CD8-positive, alpha-beta memory T cell (primary cell): ENCODE results near the gene TOP3B. TPM values are rescaled to one million over a fixed set of nuclear protein-coding genes. Genes with fewer than 3 reads are reported as not detected.

ENCODE experiments used
- CTCF ChIA-PET: fragments of 350-600 bp; sonication (Branson Sonifier 250); formaldehyde crosslinking; loops from one replicate; lab custom pipeline; 2021; ENCODE audit warnings: antibody characterized with exemption; lab: Charles Lee
- POLR2A ChIA-PET: fragments of 350-600 bp; sonication (Branson Sonifier 250); formaldehyde crosslinking; loops from one replicate; lab custom pipeline; 2021; ENCODE audit warnings: antibody characterized with exemption; lab: Charles Lee
- DNase-seq, 5 donors: peaks; one replicate each; pipeline versions ENCODE4 v3.0.0 to v3.0.0-alpha.2; 2020 to 2022; ENCODE audit warnings: mixed read lengths in 1 of 5
- H3K27ac ChIP-seq: one replicate; pipeline ENCODE4 v1.7.0; 2013; ENCODE audit warnings: low read depth, mild to moderate bottlenecking, low read length, moderate library complexity
- H3K27me3 ChIP-seq: 2 replicates; pipeline ENCODE4 v1.7.0; 2013; ENCODE audit warnings: low read length, mild to moderate bottlenecking; ENCODE audit not compliant: insufficient read depth, poor library complexity, severe bottlenecking
- H3K36me3 ChIP-seq: 2 replicates; pipeline ENCODE4 v1.7.0; 2013; ENCODE audit warnings: mild to moderate bottlenecking, low read length, moderate library complexity; ENCODE audit not compliant: insufficient read depth
- H3K4me1 ChIP-seq: 2 replicates; pipeline ENCODE4 v1.7.0; 2013; ENCODE audit warnings: mild to moderate bottlenecking, low read length, moderate library complexity; ENCODE audit not compliant: insufficient read depth
- H3K4me3 ChIP-seq: 2 replicates; pipeline ENCODE4 v1.7.0; 2013; ENCODE audit warnings: mild to moderate bottlenecking, low read length
- H3K9me3 ChIP-seq: 2 replicates; pipeline ENCODE4 v1.7.0; 2013; ENCODE audit warnings: mild to moderate bottlenecking, low read length
- H3K27ac Mint-ChIP-seq, 8 donors: one replicate each; pipeline ENCODE4 v1.8.0; 2020 to 2021; ENCODE audit warnings: mixed read lengths in 8 of 8, mild to moderate bottlenecking in 6 of 8, inconsistent platforms in 3 of 8, moderate library complexity in 3 of 8
- H3K27me3 Mint-ChIP-seq, 2 donors: one replicate each; pipeline ENCODE4 v1.8.0; 2020 to 2021; ENCODE audit warnings: mixed read lengths in 2 of 2, mild to moderate bottlenecking in 1 of 2, moderate library complexity in 1 of 2
- H3K36me3 Mint-ChIP-seq, 3 donors: one replicate each; pipeline ENCODE4 v1.8.0; 2020 to 2021; ENCODE audit warnings: mixed read lengths in 3 of 3, inconsistent platforms in 1 of 3, mild to moderate bottlenecking in 1 of 3
- H3K4me1 Mint-ChIP-seq, 3 donors: one replicate each; pipeline ENCODE4 v1.8.0; 2020 to 2021; ENCODE audit warnings: mixed read lengths in 3 of 3, inconsistent platforms in 1 of 3, mild to moderate bottlenecking in 1 of 3
- H3K4me3 Mint-ChIP-seq, 7 donors: one replicate each; pipeline ENCODE4 v1.8.0; 2020 to 2021; ENCODE audit warnings: mixed read lengths in 7 of 7, mild to moderate bottlenecking in 6 of 7, moderate library complexity in 4 of 7, inconsistent platforms in 2 of 7
- H3K9me3 Mint-ChIP-seq, 5 donors: one replicate each; pipeline ENCODE4 v1.8.0; 2020 to 2022; ENCODE audit warnings: mixed read lengths in 5 of 5, mild to moderate bottlenecking in 3 of 5, moderate library complexity in 2 of 5, inconsistent platforms in 1 of 5
- polyA plus RNA-seq: library from polyadenylated mRNA; unstranded; fragments of 300-500 nt; fragmentation: Illumina TruSeq; gene quantifications from one replicate; pipeline ENCODE4 v1.2.3, GENCODE V29; 2021
- total RNA-seq, 2 experiments: library from RNA; stranded (reverse); gene quantifications; one replicate each; pipeline ENCODE4 v1.2.3, GENCODE V29; 2021

Gene TOP3B
- total and polyA plus RNA-seq, 3 experiments from 2014 or later, result 17.3 to 36.9 (median 30.1) TPM

DNA sequence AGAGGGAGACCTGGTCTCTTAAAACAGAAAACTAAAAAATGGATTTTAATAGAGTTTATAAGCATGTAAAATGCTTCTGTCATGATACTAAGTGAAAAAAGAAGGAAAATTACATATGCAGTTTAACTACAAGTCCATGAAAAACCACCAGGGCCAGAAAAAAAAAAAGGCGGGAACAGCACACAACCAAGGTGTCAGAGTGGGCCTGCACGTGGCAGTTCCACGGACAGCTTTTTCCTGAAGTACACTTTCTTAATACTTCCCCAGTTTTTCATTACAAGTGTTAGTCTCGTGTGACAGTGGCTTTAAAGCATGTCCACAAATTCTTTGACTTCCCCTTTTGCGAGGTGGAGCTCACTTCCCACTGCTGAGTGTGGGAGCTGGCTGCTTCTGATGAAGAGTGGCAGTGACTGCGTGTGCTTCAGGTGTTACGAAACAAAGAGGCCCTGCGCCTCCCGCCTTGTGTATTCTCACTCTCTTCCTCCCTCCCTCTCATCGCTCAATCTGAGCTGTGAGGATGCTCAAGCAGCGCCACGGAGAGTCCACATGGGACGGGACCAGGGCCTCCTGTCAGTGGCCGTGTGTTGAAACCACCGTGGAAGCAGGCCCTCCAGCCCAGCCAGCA is 46.3 kb downstream of the TOP3B start:
- peaks cover 0 to under 1% of the 10 kb centered on the region in 2 donors for H3K27me3 Mint-ChIP-seq

DNA sequence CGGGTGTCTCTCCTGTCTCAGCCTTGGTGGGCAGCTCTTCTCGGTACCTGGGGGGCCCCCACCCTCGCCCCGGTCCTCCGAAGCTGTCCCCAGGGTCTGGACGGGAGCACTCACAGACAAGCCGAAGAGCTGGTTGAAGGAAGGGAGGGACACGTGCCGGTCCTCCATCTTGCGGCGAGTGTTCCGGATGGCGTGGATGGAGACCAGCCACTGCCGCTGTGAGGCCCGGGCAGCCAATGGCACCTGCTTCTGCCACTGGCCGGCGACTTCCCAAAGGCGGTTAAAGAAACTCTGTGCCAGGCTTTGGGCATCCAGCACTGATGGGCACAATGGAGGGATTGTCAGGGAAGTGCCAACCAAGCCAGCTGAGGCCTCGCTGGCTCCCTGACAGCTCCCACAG is 48.7 kb downstream of the TOP3B start:
- peaks cover 39% of the 10 kb centered on the region for H3K36me3 ChIP-seq
- H3K27ac ChIP-seq, result no peak overlapping the region
- H3K27me3 Mint-ChIP-seq, result no peaks in the 10 kb centered on the region
- H3K4me3 ChIP-seq, result no peak overlapping the region
- H3K36me3 Mint-ChIP-seq, result peaks cover 0 to 42% (median 11%) of the 10 kb centered on the region in 3 donors
- H3K4me3 Mint-ChIP-seq, result no peak overlapping the region
- no peak overlapping the region for H3K27ac Mint-ChIP-seq
- H3K4me1 Mint-ChIP-seq, result peaks cover 11 to 22% (median 18%) of the 10 kb centered on the region in 3 donors
- H3K4me1 ChIP-seq, result peaks cover 16% of the 10 kb centered on the region
- ChIA-PET CTCF (no interaction called here), POLR2A (no interaction called here)
- no peaks in the 10 kb centered on the region for H3K9me3 Mint-ChIP-seq
- no peaks in the 10 kb centered on the region for H3K27me3 ChIP-seq
- H3K9me3 ChIP-seq, result no peaks in the 10 kb centered on the region
- no peak for DNase-seq

More for the DNA sequence above, 46.3 kb downstream of the TOP3B start:
- H3K9me3 ChIP-seq, result no peaks in the 10 kb centered on the region
- no peaks in the 10 kb centered on the region for H3K27me3 ChIP-seq
- no peak overlapping the region for H3K4me3 ChIP-seq
- H3K4me3 Mint-ChIP-seq, result peak overlapping the region in 1 of 7 donors; percentile 13
- DNase-seq, result no peak
- peaks cover 19% of the 10 kb centered on the region for H3K36me3 ChIP-seq
- H3K36me3 Mint-ChIP-seq, result peaks cover 0 to 23% (median 6%) of the 10 kb centered on the region in 3 donors
- peak overlapping the region in 3 of 8 donors; percentile 26 to 75 (median 61) for H3K27ac Mint-ChIP-seq
- peak overlapping the region; percentile 8 for H3K27ac ChIP-seq
- peaks cover 16% of the 10 kb centered on the region for H3K4me1 ChIP-seq
- ChIA-PET POLR2A (no interaction called here), CTCF (interaction anchor here (1.0 to 8.9 kb wide), 5 partner anchors 15 to 223 kb away, joined by 3 to 100 read pairs (median 5); partner anchors contain the start of gene PPM1F)
- peaks cover 18 to 27% (median 25%) of the 10 kb centered on the region in 3 donors for H3K4me1 Mint-ChIP-seq
- H3K9me3 Mint-ChIP-seq, result no peaks in the 10 kb centered on the region

DNA sequence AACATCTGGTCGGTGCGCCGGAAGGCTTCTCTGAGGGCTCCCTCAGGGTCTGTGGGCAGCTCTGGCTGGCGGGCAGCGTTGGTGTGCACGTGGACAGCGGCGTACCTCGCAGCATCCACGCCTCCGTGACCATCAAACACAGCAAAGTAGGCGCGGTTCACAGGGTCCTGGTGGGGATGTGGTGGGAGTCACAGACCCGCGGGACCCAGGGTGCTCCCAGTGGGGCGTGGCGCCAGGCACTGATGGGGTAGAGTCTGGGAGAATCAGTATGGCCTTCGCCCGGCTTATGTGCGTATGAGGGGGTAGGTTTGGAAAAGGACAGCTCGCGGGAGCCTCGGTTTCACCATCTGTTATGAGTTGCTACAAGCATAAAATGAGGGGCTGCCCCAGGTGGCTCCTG is 49.2 kb downstream of the TOP3B start:
- CTCF ChIA-PET, result no interaction called here
- Mint-ChIP-seq H3K27ac (no peak overlapping the region), H3K27me3 (no peaks in the 10 kb centered on the region), H3K36me3 (peaks cover 0 to 44% (median 11%) of the 10 kb centered on the region in 3 donors), H3K4me1 (peaks cover 7 to 17% (median 13%) of the 10 kb centered on the region in 3 donors), H3K9me3 (no peaks in the 10 kb centered on the region), H3K4me3 (no peak overlapping the region)
- Histone ChIP-seq H3K9me3 (no peaks in the 10 kb centered on the region), H3K4me1 (peaks cover 12% of the 10 kb centered on the region), H3K36me3 (peaks cover 39% of the 10 kb centered on the region), H3K27me3 (no peaks in the 10 kb centered on the region), H3K27ac (no peak overlapping the region), H3K4me3 (no peak overlapping the region)
- no peak for DNase-seq
- POLR2A ChIA-PET, result no interaction called here

DNA sequence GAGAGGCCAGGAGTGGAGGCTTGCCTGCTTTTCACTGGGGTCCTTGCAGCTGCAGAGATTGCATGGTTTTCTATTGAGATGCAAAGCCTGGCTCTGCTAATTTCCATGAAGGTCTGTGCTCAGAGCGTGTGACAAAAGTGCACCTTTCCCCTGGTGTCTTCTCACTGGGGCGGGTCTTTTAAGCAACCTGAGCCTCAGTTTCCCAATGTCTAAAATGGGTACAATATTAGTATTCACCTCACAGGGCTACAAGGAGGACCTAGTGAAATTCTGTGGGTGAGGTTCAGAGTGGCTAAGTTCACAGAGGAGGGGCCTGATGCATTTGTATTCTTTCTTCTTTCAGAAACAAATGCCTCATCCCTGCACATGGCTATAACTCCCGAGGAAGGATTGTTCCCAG is 50.2 kb downstream of the TOP3B start:
- no peaks in the 10 kb centered on the region for H3K27me3 ChIP-seq
- Mint-ChIP-seq H3K9me3 (no peaks in the 10 kb centered on the region), H3K4me3 (no peak overlapping the region), H3K36me3 (peaks cover 0 to 47% (median 11%) of the 10 kb centered on the region in 3 donors), H3K27me3 (no peaks in the 10 kb centered on the region), H3K4me1 (peaks cover 0 to 9% (median 4%) of the 10 kb centered on the region in 3 donors), H3K27ac (no peak overlapping the region)
- CTCF ChIA-PET, result no interaction called here
- H3K27ac ChIP-seq, result no peak overlapping the region
- no peak overlapping the region for H3K4me3 ChIP-seq
- peaks cover 3% of the 10 kb centered on the region for H3K4me1 ChIP-seq
- H3K9me3 ChIP-seq, result no peaks in the 10 kb centered on the region
- no peak for DNase-seq
- peaks cover 39% of the 10 kb centered on the region for H3K36me3 ChIP-seq
- POLR2A ChIA-PET, result no interaction called here

DNA sequence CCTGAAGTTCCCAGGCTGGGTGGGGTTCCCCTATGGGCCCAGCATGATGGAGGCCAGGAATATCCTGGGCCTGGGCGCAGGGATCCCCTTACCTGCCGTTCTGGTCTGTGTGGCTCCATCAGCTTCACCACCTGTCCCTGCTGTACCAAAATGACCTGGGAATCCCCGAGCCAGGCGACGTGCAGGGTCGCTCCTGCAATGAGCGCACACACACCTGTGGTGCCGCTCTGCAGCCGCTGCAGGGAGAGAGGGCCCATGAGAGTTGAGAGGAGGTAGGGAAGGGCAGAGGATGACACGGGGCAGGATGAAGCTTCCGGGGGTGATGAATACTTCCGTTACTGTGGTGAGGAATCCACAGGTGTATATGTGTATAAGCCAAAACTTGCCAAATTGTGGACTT is 51.5 kb downstream of the TOP3B start:
- ChIA-PET POLR2A (no interaction called here), CTCF (no interaction called here)
- no peaks in the 10 kb centered on the region for H3K27me3 Mint-ChIP-seq
- H3K4me3 ChIP-seq, result no peak overlapping the region
- H3K4me1 ChIP-seq, result no peaks in the 10 kb centered on the region
- no peaks in the 10 kb centered on the region for H3K27me3 ChIP-seq
- H3K36me3 Mint-ChIP-seq, result peaks cover 0 to 43% (median 8%) of the 10 kb centered on the region in 3 donors
- no peaks in the 10 kb centered on the region for H3K9me3 ChIP-seq
- DNase-seq, result no peak
- H3K27ac ChIP-seq, result no peak overlapping the region
- no peak overlapping the region for H3K4me3 Mint-ChIP-seq
- no peaks in the 10 kb centered on the region for H3K4me1 Mint-ChIP-seq
- peaks cover 37% of the 10 kb centered on the region for H3K36me3 ChIP-seq
- no peaks in the 10 kb centered on the region for H3K9me3 Mint-ChIP-seq
- no peak overlapping the region for H3K27ac Mint-ChIP-seq

DNA sequence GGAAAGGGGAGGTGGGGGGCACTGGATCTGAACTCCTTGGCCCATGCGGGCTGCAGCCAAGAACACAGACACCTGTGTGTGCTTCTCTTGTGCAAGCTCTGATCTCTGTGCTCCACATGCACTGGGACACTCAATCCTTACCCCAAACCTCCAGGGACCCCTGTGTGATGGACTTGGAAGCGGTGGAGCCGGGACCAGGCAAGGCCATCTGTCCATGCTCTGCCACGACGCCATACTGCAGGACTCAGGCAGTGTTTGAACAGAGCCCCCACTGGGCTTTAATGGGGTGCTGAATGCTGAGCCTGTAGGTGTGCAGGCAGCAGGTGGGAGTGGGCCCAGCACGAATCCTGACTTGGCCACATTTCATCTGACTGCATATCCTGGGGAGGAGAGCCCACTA is 53.3 kb downstream of the TOP3B start:
- H3K4me3 ChIP-seq, result no peak overlapping the region
- Mint-ChIP-seq H3K36me3 (peaks cover 0 to 43% (median 11%) of the 10 kb centered on the region in 3 donors), H3K27me3 (no peaks in the 10 kb centered on the region), H3K9me3 (no peaks in the 10 kb centered on the region), H3K27ac (no peak overlapping the region), H3K4me1 (no peaks in the 10 kb centered on the region), H3K4me3 (no peak overlapping the region)
- H3K27ac ChIP-seq, result no peak overlapping the region
- peaks cover 33% of the 10 kb centered on the region for H3K36me3 ChIP-seq
- no peak for DNase-seq
- H3K4me1 ChIP-seq, result no peaks in the 10 kb centered on the region
- ChIA-PET POLR2A (no interaction called here), CTCF (no interaction called here)
- H3K9me3 ChIP-seq, result no peaks in the 10 kb centered on the region
- no peaks in the 10 kb centered on the region for H3K27me3 ChIP-seq

DNA sequence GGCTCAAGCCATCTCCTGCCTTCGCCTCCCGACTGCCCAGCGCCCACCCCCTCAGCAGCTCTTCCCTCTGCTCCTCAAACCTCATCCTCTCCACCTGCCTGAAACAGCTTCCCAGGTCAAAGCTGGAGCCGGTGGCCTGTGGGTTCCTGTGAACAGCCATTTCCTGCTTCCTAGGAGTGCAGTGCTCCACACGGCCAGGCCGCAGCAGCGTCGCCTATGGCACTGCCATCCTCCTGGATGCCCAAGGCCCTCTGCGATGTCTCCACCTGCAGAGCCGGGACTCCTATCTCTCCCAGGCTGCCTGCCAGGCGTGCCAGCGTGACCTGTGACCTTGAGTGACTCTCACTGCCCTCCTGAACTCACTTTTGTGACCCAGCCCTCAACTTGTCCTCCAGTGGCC is 54.5 kb downstream of the TOP3B start:
- CTCF ChIA-PET, result interaction anchor here (3.1 kb wide), 1 partner anchor 10 kb away, joined by 11 read pairs; no protein-coding TSS in a partner anchor
- H3K9me3 Mint-ChIP-seq, result no peaks in the 10 kb centered on the region
- no peak for DNase-seq
- no peaks in the 10 kb centered on the region for H3K27me3 Mint-ChIP-seq
- no peaks in the 10 kb centered on the region for H3K27me3 ChIP-seq
- H3K9me3 ChIP-seq, result no peaks in the 10 kb centered on the region
- H3K4me3 ChIP-seq, result no peak overlapping the region
- no peak overlapping the region for H3K27ac ChIP-seq
- POLR2A ChIA-PET, result no interaction called here
- no peaks in the 10 kb centered on the region for H3K4me1 ChIP-seq
- no peak overlapping the region for H3K27ac Mint-ChIP-seq
- H3K4me1 Mint-ChIP-seq, result no peaks in the 10 kb centered on the region
- peaks cover 30% of the 10 kb centered on the region for H3K36me3 ChIP-seq
- no peak overlapping the region for H3K4me3 Mint-ChIP-seq
- H3K36me3 Mint-ChIP-seq, result peaks cover 0 to 42% (median 11%) of the 10 kb centered on the region in 3 donors

DNA sequence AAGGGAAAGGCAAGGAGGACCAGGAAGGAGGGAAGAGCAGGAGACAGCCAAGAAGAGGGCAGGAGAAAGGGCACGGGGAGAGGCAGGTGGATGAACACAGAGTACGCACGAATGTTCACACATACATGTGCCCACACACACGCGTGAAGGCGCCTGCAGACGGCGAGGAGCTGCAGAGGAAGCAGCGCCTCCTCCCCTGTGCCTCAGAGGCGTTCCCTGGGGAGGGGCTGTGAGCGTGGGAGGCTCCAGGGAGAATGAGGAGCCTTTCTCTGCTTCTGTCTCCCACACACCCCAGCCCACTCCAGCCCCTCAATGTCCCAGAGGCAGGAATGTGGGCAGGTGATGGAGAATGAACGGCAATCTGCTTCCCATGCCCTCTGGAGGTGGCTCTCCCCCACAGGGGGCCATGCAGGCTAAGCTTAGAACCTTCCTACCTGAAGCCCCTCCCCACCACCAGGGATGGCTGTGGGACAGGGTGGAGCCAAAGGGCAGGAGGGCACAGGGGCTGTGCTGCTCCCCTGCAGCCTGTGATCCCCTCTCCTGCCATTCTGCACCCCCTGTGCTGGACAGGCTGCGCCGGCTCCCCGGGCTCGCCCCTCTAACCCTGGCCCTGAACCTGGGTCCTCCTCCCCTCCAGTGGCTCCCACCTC is 55.3 kb downstream of the TOP3B start:
- Histone ChIP-seq H3K27me3 (no peaks in the 10 kb centered on the region), H3K27ac (no peak overlapping the region), H3K4me3 (no peak overlapping the region), H3K4me1 (no peaks in the 10 kb centered on the region), H3K9me3 (no peaks in the 10 kb centered on the region), H3K36me3 (peaks cover 23% of the 10 kb centered on the region)
- Mint-ChIP-seq H3K27me3 (no peaks in the 10 kb centered on the region), H3K9me3 (no peaks in the 10 kb centered on the region), H3K4me1 (no peaks in the 10 kb centered on the region), H3K27ac (no peak overlapping the region), H3K36me3 (peaks cover 0 to 34% (median 8%) of the 10 kb centered on the region in 3 donors), H3K4me3 (no peak overlapping the region)
- CTCF ChIA-PET, result interaction anchor here (3.1 kb wide), 1 partner anchor 11 kb away, joined by 11 read pairs; no protein-coding TSS in a partner anchor
- POLR2A ChIA-PET, result no interaction called here
- DNase-seq, result no peak
